Stromal cell of bone marrow (primary cell): Measurements from ENCODE around the gene KDF1.

Source experiments
- DNase-seq: peaks from one replicate; pipeline ENCODE4 v3.0.0-alpha.2; 2012; ENCODE audit warnings: low read depth

Gene KDF1

GRCh38 chr1:26913754-26914619 lies 46.3 kb downstream of the KDF1 start, which contains the start of gene NR0B2:
Gene NR0B2 (minus strand): TSS chr1:26913975. CDS start chr1:26913940, 35 bp downstream.
- no peak for DNase-seq

GRCh38 chr1:26913389-26913753 lies 46.9 kb downstream of the KDF1 start:
- DNase-seq, result no peak

GRCh38 chr1:26912147-26912490 lies 48.1 kb downstream of the KDF1 start:
- no peak for DNase-seq

GRCh38 chr1:26911399-26912146 lies 48.7 kb downstream of the KDF1 start:
- no peak for DNase-seq

- no peak for DNase-seq
Observed at GRCh38 chr1:26910343-26911160, 49.7 kb downstream of the KDF1 start.

- DNase-seq, result no peak
Observed at GRCh38 chr1:26909951-26910342, 50.3 kb downstream of the KDF1 start.

- peak; percentile 84 for DNase-seq
Observed at GRCh38 chr1:26907071-26907917, 53.0 kb downstream of the KDF1 start.

- no peak for DNase-seq
Observed at GRCh38 chr1:26900815-26901511, 59.3 kb downstream of the KDF1 start.

GRCh38 chr1:26900001-26900814 lies 60.1 kb downstream of the KDF1 start, which contains the start of gene GPATCH3:
Gene GPATCH3 (minus strand): TSS chr1:26900467. CDS start chr1:26900442, 25 bp downstream.
- peak; percentile 87 for DNase-seq
